GM19468 (cell line): ENCODE measurements around the gene KRT83.
"Not testable (repeated sequence)": the region's sequence is repeated elsewhere in the genome, so short reads cannot be mapped to it uniquely, and the experiment has no call there.

Source experiments
- ATAC-seq: cut with Tn5 transposase; IDR thresholded peaks from one replicate; pipeline ENCODE4 v1.9.1; 2021; ENCODE audit warnings: mild to moderate bottlenecking, moderate library complexity, moderate number of reproducible peaks; ENCODE audit not compliant: unreplicated experiment; ENCODE audit errors: extremely low read depth

Gene KRT83

DNA sequence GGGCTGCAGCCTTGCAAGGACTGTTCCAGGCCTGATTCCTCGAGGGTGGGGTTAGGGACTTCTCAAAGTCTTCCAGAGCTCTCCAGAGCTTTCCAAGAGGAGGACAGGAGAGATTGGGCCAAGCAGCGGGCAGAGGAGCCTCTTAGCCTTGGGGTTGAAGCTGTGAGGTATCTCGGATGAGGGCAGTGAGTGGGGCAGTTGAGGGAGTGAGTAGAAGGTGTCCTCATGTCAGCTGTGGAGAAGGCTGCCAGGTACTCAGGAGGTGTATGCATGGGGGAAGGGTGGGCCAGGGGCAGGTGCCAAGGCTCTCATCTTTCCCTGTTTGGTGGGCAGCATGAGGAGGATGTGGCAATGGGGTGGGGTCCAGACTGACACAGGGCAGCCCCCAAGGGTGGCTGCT, 7.7 kb downstream of the KRT83 start:
- ATAC-seq, result no peak

DNA sequence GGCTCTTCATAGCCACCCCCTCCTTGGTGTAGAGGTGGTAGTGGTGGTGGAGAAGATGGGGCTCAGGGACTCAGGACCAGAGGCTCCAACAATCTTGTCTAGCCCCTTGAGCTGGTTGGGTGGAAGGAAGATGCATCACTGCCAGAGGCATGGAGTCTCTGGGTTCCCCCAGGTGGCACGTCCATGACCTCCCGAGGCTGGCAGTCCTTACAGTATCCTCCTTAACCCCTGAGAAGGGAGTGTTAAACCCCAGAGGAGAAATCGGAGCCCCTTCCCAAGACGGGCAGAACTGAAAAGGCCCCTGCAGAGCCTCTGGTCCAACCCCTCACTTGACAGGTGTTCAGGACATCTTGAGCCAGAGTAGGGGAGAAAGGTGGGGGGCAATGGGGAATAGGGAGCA, 9.1 kb downstream of the KRT83 start:
- ATAC-seq, result no peak

DNA sequence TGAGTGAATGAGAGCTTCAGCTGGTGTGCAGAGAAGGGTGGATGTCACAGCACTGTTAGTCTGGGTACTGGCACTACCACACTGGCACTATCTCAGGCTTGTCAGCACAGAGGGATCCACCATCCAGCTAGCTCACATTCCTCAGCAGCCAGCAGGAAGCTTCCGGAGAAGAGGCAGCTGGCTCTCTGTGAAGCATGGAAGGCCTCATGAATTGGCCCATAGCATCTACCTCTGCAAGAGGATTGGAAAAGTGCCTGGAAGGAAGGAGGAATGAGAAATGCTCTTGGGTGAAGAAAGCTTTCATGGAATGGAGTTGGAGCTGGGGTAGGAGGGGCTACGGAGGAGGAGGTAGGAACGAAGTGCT, 9.9 kb downstream of the KRT83 start:
- no peak for ATAC-seq

DNA sequence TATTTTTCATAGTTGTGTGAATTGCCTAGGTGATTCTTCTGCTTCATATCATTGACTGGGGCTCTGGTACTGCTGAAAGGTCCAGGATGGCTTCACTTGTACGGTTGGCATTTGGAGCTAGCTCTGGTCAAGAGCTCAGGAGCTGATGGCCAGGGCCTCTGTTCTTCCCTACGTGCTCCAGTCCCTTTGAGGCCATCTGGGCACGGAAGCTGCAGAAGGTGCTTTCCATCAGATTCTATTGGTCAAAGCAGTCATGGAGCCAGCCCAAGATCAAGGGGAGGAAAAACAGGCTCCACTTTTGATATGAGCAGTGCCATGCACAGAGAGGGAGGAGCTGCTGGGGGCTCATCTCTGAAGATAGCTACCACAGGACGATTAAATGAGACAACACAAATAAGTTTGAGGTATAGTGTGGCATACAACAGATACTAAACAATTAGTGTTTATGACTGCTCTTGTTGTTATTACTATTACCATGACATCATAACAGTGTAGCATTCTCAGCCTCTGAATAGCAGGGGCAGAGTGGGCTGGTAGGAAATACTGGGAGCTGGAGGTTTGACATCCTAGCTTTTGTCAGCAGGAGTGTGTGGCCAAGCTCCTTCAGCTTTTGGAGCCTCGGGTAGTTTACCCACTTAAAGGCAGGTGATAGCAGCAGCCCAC, 10.4 kb downstream of the KRT83 start:
- ATAC-seq, result no peak

DNA sequence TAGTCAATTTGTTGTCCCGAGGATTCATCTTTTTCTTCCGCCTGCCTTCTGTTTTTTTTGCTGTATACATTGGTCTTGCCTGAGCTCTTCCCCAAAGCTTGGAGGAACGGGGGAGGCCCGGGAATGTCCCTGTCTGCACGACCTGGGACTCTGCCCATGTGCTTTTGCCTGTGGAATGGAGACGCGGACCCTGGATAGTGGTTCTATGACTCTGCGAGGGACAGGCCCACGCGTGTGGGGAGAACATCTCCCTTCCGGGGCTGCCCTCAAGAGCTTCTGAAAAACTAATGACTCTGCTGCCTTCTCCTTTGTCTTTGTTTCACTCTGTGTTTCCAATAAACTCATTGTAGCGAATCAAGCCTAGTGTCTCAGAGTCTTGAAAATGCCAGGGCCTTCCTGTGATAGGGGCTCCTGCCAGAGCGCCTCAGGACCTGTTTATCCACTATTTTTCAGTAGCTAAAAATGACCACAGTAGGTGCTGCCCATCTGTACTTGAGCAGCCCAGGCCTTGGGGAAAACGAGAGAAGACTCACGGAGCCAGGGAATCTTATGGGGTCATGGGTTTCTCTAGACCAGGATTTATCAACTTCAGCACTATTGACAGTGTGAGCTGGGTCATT, 12.3 kb downstream of the KRT83 start:
- no peak for ATAC-seq

DNA sequence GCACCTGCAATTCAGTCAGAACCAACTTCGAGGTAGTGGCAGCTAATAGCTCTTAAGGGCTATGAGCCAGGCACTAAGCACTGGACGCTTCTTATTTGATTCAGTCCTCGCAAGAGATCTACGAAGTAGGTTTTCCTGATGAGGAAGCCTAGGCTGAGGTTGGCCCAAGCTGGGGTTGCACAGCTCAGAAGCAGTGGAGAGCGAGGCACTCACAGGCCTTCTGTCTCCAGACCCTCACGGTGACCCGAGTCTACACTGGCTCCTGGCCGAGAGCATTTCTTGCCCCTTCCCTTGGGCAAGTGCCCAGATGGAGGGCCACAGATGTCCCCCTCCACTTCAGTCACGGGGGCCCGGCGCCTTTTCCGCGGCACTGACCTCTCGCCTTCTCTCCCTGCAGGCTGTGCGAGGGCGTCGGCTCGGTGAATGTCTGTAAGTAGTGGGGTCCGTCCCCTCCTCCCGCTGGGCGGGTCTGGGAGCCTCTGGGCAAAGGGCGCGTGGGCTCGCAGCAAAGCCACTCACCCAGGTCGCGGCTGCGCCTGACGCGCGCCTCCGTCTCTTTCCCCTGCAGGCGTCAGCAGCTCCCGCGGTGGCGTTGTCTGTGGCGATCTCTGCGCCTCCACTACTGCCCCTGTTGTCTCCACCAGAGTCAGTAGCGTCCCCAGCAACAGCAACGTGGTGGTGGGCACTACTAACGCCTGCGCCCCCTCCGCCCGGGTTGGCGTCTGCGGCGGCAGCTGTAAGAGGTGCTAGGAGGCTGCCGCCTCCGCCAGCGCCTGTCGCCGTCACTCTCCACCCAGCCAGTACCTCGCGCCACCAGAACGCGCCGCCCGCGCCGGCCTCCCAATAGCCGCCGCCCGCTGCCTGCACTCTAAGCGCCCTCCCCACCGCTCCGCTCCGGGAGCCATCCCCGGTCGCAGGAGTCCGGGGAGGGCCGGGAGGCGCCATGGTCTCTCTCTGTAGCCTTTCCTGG, 13.1 kb downstream of the KRT83 start:
- no peak for ATAC-seq

DNA sequence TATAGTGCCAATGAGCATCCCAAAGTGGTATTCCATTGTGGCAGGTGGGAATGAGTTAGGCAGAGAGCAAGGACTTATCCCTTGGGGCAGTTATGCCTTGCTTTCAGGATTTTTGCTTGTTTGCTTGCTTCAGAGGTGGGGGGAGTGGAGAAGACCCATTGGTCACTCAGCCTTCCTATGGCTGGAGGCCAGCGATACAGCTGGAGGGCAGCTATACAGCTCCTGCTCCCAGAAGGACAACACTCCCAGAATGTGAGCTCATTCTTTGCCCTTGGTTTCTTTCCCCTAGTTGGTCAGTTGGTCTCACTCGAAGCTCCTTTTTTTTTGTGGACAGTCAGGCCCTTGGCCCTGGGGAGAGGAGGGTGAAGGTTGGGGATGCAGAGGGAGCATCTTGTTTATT, 14.5 kb downstream of the KRT83 start:
- ATAC-seq, result no peak

DNA sequence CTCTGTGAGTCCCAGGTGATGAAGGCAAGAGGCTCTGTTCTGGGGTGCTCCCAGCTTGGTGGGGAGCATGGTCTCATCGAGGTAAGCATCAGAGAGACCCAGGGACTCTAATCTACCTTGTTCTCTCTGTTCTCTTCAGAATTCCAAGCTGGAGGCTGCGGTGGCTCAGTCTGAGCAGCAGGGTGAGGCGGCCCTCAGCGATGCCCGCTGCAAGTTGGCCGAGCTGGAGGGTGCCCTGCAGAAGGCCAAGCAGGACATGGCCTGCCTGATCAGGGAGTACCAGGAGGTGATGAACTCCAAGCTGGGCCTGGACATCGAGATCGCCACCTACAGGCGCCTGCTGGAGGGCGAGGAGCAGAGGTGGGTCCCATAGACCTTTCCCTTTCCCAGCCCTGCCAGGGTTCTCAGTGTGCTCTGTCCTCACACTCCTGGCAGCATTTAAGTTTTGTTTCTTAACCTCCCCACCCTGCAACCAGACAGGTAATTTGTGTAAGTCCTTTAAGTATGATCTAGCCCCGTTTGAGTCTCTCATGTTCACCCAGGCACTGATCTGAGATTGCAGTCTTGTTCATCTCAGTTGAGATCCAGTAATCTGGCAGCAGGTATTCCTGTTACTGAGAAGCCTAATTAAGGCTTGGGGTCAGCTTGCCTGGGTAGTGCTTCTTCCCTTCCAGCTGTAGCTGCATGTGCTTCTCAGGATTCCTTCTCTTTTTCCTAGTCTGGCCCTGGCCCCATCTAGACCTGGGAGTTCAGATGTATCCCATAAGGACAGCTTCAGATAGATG, 15.1 kb downstream of the KRT83 start:
- no peak for ATAC-seq

DNA sequence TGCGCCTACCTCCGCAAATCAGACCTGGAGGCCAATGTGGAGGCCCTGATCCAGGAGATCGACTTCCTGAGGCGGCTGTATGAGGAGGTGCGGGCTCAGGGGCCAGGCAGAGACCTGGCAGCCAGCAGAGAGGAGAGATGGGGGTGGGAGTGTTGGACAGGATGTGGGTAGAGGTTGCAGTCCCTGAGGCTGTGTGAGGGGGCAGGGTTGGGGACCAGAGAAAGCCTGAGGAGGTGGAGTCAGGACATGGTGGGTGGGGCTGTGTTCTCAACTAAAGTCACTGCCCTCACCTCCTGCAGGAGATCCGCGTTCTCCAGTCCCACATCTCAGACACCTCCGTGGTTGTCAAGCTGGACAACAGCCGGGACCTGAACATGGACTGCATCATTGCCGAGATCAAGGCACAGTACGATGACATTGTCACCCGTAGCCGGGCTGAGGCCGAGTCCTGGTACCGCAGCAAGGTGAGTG, 16.2 kb downstream of the KRT83 start:
- ATAC-seq, result peak; percentile 51

DNA sequence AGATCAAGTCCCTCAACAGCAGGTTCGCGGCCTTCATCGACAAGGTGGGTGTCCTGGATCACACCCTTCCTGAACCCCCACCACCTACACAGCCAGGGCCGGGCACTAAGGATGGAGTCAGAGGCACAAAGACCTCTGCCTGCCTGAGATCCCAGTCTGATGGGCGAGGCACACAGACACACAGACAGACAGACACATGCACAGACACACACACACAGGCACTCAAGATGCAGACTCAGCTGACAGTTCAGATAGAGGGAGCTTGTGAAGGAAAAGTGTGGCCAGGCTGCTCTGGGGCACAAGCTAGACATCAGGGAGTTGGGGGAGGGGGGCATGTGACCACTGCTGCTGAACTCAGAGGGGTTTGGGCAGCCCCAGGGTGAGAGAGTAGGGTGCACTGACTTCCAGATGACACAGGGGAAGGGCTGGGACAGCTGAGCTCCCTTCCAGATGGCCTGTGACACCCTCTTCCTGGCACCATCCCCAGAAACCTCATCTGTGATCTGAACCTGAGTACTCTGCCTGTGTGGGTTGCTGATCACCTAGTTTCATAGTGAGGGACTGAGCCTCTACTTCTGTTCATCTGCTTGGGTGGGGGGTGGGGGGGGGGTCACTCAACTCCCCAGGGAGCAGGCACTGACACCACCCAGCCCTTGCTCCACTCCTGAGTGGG, 18.8 kb downstream of the KRT83 start:
- ATAC-seq, result not testable (repeated sequence)

DNA sequence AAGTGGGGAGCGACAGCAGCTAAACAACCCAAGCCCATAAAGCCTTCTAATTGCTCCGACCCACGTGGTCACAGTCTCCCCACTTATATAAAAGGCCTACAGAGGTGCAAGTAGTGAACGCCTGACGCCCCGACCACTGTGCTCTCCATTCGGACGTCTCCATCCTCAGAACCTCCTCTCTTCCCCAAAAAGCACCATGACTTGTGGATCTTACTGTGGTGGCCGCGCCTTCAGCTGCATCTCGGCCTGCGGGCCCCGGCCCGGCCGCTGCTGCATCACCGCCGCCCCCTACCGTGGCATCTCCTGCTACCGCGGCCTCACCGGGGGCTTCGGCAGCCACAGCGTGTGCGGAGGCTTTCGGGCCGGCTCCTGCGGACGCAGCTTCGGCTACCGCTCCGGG, 19.5 kb downstream of the KRT83 start:
- ATAC-seq, result not testable (repeated sequence)

DNA sequence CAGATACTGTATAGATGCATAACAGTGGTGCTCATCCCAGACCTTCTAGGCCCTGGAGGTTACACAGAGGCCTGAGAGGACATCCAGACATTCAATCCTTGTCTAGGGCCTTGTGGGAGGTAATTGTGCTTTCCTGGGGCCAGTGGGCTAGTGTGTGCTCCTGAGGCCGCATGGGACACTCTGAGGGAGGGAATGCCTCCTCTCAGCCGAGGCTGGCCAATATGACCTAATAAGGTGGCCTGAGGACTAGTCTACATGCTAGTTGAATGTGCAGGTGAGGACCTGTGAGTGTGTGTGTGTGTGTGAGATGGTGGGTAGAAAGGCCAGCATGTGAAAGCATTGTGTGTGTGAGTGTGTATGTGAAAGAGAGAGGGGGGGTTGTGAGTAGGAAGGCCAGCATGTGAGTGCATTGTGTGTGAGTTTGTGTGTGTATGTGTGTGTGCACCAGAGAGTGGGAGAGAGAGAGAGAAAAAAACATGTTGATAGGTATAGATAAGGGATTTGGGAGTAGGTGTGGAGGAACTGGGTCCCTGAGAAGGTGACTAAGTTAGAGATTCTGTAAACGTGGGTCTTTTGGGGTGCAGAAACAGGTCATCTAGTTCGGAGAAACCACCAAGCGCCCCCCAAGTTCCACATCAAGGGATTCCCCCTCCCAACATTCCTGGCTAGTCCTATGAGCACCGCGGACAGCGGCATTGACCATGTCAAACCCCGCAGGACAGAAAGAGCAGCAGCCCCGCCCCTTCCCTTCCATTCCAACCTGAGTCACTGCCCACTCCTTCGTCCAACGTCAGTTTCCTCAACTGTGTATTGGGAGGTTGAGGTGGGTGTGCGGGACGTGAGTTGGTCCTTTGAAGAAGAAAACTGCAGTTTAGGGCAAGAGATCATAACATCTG, 20.2 kb downstream of the KRT83 start:
- ATAC-seq, result no peak

DNA sequence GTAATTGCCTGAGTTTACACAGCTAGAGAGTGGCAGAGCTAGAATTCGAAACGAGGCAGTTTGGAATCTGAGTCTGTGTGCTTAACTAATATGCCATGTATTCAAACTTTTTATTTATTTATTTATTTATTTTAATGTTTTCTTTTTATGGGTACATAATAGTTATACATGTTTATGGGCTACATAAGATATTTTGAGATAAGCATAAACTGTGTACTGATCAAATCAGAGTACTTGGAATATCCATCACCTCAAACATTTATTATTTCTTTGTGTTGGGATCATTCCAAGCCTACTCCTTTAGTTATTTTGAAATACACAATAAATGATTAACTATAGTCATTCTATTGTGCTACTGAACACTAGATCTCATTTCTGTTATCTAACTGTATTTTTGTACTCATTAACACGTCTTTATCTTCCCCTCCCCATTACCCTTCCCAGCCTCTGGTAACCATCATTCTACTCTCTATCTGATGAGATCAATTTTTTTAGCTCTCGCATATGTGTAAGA, 22.5 kb downstream of the KRT83 start:
- ATAC-seq, result no peak

DNA sequence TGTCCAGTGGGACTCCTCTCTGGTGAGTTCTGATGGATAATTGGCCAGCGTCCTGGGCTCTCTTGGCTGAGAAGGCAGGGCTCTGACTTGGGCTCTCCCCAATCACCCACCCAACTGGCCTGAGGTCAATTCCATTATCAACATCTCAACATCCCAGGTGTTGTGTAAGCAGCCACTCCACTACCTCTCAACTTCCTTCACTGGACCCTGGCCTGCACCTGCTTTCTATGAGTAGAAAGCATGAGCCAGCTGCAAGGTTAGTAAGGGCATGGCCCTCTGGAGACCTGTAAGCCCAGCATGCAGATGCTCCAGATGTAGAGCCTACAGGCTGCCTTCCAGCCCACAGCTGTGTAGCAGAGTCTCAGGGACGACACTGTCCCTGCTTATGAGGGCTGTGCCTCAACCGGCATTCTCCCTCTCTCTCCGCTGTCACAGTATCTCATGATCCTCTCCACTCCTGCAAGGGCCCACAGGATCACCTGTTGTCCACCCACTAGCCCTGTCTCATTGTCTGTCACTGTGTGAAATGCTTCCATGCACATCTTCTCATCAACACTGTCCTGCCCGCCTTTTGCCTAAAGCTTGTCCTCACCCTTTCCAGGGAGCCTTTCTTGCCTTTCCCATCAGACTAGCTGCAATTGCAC, 24.5 kb downstream of the KRT83 start:
- no peak for ATAC-seq

DNA sequence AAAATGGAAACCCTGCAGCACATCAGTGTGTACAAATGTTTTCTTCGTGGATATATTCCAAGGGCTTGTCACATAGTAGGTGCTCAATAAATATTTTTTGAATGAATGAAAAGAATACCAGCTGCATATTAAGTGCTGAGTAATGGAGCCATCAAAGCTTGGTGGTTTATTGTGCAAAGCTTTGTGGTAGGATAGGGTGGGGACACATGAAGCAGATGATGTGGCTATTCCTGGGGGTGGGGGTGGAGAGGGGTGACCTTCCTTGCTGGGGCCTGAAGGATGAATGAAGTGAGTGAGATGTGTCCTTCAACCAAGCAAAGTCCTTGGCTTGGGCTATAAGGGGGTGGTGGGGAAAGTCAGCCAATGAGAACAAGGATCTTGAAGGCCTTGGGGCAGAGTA, 25.5 kb downstream of the KRT83 start:
- no peak for ATAC-seq

DNA sequence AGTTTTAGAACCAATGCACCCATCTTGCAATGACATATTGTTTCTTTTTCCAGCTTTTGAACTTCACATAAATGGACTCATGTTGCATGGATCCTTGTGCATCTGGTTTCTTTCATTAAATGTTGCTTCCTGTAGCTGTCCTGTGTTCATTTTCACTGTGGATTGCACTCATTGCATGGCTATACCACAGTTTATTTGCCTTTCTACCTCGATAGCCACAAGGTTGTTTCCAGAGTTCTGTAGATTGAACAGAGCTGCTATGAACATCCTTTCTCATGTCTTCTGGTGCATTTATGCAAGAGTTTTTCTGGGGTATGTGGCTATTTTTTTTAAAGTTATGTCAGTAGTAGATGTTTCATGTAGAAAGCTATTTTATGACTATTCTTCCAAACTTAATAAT, 26.4 kb downstream of the KRT83 start:
- no peak for ATAC-seq

DNA sequence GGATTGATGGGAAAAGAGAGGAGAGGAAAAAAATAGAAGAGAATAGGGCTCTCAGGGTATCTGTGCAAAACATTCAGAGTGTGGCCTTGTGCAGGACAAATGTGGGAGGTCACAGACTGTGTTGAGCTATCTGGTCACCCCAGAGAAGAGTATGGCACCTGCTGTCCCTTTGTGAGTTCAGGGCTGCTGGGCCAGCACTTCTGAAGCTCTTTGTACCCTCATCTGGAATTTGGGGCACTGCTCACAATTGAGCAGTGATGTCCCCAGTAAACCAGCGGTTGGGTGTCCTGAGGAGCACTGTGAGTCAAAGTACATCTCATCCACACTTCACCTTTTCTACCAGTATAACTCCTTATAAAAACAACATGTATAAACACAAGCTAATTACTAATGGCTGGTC, 27.3 kb downstream of the KRT83 start:
- ATAC-seq, result no peak

DNA sequence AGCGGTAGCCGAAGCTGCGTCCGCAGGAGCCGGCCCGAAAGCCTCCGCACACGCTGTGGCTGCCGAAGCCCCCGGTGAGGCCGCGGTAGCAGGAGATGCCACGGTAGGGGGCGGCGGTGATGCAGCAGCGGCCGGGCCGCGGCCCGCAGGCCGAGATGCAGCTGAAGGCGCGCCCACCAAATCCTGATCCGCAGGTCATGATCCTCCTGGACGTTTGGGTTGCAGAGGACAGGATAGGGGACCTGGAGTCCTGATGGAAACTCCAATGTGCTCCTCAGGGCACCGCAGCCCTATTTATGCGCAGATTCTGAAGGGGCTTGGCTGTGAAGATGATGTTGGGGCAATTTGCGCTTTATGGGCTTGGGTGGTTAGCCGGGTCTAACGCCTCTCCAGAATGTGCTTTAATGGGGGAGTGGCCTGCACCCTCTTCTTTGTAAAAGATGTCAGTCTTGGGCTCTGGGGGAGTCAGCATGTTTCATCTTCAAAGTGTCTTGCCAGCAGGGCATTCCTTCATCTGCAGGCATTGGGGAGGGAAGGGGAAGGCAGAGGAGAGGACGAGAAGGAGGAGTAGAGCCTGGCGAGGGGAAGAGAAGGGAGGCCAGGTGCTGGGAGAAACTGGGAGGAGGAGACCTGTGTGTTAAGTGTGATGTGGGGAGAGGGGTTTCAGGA, 29.8 kb downstream of the KRT83 start, which contains the start of gene KRT81:
TSS of gene KRT81 (minus strand) at position 268 of the 669 bp plus-strand sequence. CDS start at position 199, 69 bp downstream.
- no peak for ATAC-seq
